ENCODE results near the gene NAALAD2. TPM values are rescaled to one million over a fixed set of nuclear protein-coding genes. Genes with fewer than 3 reads are reported as not detected.
"Not testable (repeated sequence)": the region's sequence is repeated elsewhere in the genome, so short reads cannot be mapped to it uniquely, and the experiment has no call there.

NAALAD2 gene
- polyA plus RNA-seq, 2 donors = 0.15 to 0.59 TPM

- H3K27ac ChIP-seq (ENCODE audit: low read depth in 2 of 2, low read length in 1 of 2) = no peak overlapping the region
- no peaks in the 10 kb centered on the region for H3K4me1 ChIP-seq (ENCODE audit: control insufficient read depth in 2 of 2, insufficient read depth in 2 of 2, low read length in 1 of 2)
- H3K9me3 ChIP-seq (ENCODE audit: control insufficient read depth in 2 of 2, insufficient read depth in 1 of 2, low read depth in 1 of 2, low read length in 1 of 2) = no peaks in the 10 kb centered on the region
- WGBS, 2 donors = 80 to 89% methylated on average over 1 of the region's 1 CpG
- no peak overlapping the region for H3K4me3 ChIP-seq (ENCODE audit: low read depth in 1 of 2, low read length in 2 of 2)
- H3K27me3 ChIP-seq (ENCODE audit: control insufficient read depth in 1 of 2, insufficient read depth in 2 of 2, low read length in 2 of 2) = no peaks in the 10 kb centered on the region
- H3K36me3 ChIP-seq (ENCODE audit: control insufficient read depth in 2 of 2, insufficient read depth in 2 of 2, low read length in 1 of 2) = no peaks in the 10 kb centered on the region
These were observed 95.3 kb downstream of the NAALAD2 start for GRCh38 chr11:90229791-90230190.

DNA sequence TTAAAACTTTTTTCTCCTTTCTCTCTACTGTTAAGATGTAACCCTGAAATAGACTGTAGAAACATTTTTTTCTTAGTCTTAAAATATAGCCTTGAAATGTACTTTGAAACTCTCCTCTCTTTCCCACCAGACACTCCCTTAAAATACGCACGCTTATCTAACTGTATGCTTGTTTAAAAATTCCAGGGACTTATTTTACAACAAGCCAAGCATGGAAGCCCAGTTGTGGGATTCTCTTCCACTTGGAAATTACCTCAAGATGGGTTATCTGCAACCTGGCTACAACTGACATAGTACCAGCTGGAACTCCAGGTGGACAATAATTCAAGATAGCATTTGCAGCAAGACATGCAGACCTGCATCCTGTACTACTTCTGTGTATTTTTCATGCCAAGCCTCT is 100.5 kb downstream of the NAALAD2 start:
- 65 to 81% methylated on average over 2 of the region's 2 CpGs for WGBS, 2 donors
- no peaks in the 10 kb centered on the region for H3K36me3 ChIP-seq (ENCODE audit: control insufficient read depth in 2 of 2, insufficient read depth in 2 of 2, low read length in 1 of 2)
- no peaks in the 10 kb centered on the region for H3K27me3 ChIP-seq (ENCODE audit: control insufficient read depth in 1 of 2, insufficient read depth in 2 of 2, low read length in 2 of 2)
- no peak overlapping the region for H3K4me3 ChIP-seq (ENCODE audit: low read depth in 1 of 2, low read length in 2 of 2)
- no peak overlapping the region for H3K27ac ChIP-seq (ENCODE audit: low read depth in 2 of 2, low read length in 1 of 2)
- H3K4me1 ChIP-seq (ENCODE audit: control insufficient read depth in 2 of 2, insufficient read depth in 2 of 2, low read length in 1 of 2) = no peaks in the 10 kb centered on the region
- no peaks in the 10 kb centered on the region for H3K9me3 ChIP-seq (ENCODE audit: control insufficient read depth in 2 of 2, insufficient read depth in 1 of 2, low read depth in 1 of 2, low read length in 1 of 2)

DNA sequence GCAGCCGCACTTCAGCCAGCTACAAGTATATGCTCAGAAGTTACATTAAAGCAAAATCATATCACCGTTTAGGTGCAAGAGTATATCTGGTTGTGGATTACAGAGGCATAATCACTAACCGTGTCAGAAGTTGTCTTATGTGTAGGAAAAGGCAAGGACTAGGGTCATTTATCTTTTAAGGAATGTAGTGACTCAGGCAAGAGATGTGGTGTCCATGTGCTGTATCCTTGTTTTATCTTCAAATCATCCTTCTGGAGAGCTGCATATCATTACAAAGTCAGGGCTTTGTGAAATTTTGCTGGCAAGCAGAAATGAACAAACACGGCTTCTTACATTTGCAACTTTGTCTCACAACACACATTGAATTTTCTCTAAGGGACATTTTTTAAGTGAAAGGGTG is 101.1 kb downstream of the NAALAD2 start:
- no peak overlapping the region for H3K4me3 ChIP-seq (ENCODE audit: low read depth in 1 of 2, low read length in 2 of 2)
- no peaks in the 10 kb centered on the region for H3K27me3 ChIP-seq (ENCODE audit: control insufficient read depth in 1 of 2, insufficient read depth in 2 of 2, low read length in 2 of 2)
- 78 to 85% methylated on average over 4 of the region's 4 CpGs for WGBS, 2 donors
- H3K27ac ChIP-seq (ENCODE audit: low read depth in 2 of 2, low read length in 1 of 2) = no peak overlapping the region
- H3K4me1 ChIP-seq (ENCODE audit: control insufficient read depth in 2 of 2, insufficient read depth in 2 of 2, low read length in 1 of 2) = no peaks in the 10 kb centered on the region
- H3K9me3 ChIP-seq (ENCODE audit: control insufficient read depth in 2 of 2, insufficient read depth in 1 of 2, low read depth in 1 of 2, low read length in 1 of 2) = no peaks in the 10 kb centered on the region
- H3K36me3 ChIP-seq (ENCODE audit: control insufficient read depth in 2 of 2, insufficient read depth in 2 of 2, low read length in 1 of 2) = no peaks in the 10 kb centered on the region

DNA sequence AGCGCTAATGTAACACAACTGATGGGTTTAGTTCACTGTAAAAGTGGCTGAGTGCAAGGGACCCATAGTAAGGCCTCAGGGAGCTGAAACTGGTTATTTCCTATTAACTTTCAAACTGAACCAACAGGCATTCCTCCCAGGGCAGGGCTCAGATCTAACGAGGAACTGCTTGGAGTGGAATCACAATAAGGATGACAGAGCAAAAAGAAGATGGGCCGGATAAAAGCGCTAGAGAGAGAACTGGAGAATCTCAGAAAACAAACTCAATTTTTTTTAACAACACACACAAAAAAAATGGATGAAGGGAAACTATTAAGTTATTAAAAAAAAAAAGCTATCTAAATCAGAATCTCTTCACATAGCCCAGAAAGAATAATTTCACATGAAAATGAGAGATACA is 102.5 kb downstream of the NAALAD2 start:
- Histone ChIP-seq H3K36me3 (ENCODE audit: control insufficient read depth in 2 of 2, insufficient read depth in 2 of 2, low read length in 1 of 2) (no peaks in the 10 kb centered on the region), H3K27me3 (ENCODE audit: control insufficient read depth in 1 of 2, insufficient read depth in 2 of 2, low read length in 2 of 2) (no peaks in the 10 kb centered on the region), H3K27ac (ENCODE audit: low read depth in 2 of 2, low read length in 1 of 2) (no peak overlapping the region), H3K4me1 (ENCODE audit: control insufficient read depth in 2 of 2, insufficient read depth in 2 of 2, low read length in 1 of 2) (no peaks in the 10 kb centered on the region), H3K4me3 (ENCODE audit: low read depth in 1 of 2, low read length in 2 of 2) (no peak overlapping the region), H3K9me3 (ENCODE audit: control insufficient read depth in 2 of 2, insufficient read depth in 1 of 2, low read depth in 1 of 2, low read length in 1 of 2) (no peaks in the 10 kb centered on the region)
- WGBS, 2 donors = 88 to 89% methylated on average over 4 of the region's 4 CpGs

DNA sequence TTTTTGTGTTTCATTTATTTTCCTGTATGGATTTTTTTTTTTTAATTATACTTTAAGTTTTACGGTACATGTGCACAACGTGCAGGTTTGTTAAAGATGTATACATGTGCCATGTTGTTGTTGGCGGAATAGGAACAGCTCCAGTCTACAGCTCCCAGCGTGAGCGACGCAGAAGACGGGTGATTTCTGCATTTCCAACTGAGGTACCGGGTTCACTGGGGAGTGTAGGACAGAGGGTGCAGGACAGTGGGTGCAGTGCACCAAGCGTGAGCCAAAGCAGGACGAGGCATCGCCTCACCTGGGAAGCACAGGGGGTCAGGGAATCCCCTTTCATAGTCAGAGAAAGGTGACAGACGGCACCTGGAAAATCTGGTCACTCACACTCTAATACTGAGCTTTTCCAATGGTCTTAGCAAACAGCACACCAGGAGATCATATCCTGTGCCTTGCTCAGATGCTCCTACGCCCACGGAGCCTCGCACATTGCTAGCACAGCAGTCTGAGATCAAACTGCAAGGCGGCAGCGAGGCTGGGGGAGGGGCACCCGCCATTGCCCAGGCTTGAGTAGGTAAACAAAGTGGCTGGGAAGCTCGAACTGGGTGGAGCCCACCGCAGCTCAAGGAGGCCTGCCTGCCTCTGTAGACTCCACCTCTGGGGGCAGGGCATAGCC is 105.6 kb downstream of the NAALAD2 start:
- not testable (repeated sequence) for H3K4me1 ChIP-seq (ENCODE audit: control insufficient read depth in 2 of 2, insufficient read depth in 2 of 2, low read length in 1 of 2); H3K36me3 ChIP-seq (ENCODE audit: control insufficient read depth in 2 of 2, insufficient read depth in 2 of 2, low read length in 1 of 2); H3K27ac ChIP-seq (ENCODE audit: low read depth in 2 of 2, low read length in 1 of 2); H3K4me3 ChIP-seq (ENCODE audit: low read depth in 1 of 2, low read length in 2 of 2); H3K9me3 ChIP-seq (ENCODE audit: control insufficient read depth in 2 of 2, insufficient read depth in 1 of 2, low read depth in 1 of 2, low read length in 1 of 2); H3K27me3 ChIP-seq (ENCODE audit: control insufficient read depth in 1 of 2, insufficient read depth in 2 of 2, low read length in 2 of 2)
- WGBS, 2 donors = 69 to 75% methylated on average over 18 to 19 of the region's 20 CpGs

DNA sequence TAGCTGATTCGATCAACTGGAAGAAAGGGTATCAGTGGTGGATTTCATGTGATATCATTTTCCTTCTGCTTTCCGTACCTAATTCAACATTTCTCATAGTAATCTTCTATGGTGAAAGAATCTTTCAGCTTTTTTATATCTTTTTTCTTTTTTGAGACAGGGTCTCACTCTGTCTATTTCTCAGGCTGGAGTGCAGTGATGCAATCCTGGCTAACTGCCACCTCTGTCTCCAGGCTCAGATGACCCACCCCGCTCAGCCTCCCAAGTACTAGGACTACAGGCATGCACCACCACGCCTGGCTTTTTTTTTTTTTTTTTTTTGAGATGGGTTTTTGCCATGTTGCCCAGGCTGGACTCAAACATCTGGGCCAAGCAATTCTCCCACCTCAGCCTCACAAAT is 107.0 kb downstream of the NAALAD2 start:
- 68 to 70% methylated on average over 4 of the region's 4 CpGs for WGBS, 2 donors
- H3K4me3 ChIP-seq (ENCODE audit: low read depth in 1 of 2, low read length in 2 of 2) = no peak overlapping the region
- H3K4me1 ChIP-seq (ENCODE audit: control insufficient read depth in 2 of 2, insufficient read depth in 2 of 2, low read length in 1 of 2) = no peaks in the 10 kb centered on the region
- no peaks in the 10 kb centered on the region for H3K27me3 ChIP-seq (ENCODE audit: control insufficient read depth in 1 of 2, insufficient read depth in 2 of 2, low read length in 2 of 2)
- no peaks in the 10 kb centered on the region for H3K36me3 ChIP-seq (ENCODE audit: control insufficient read depth in 2 of 2, insufficient read depth in 2 of 2, low read length in 1 of 2)
- no peak overlapping the region for H3K27ac ChIP-seq (ENCODE audit: low read depth in 2 of 2, low read length in 1 of 2)
- H3K9me3 ChIP-seq (ENCODE audit: control insufficient read depth in 2 of 2, insufficient read depth in 1 of 2, low read depth in 1 of 2, low read length in 1 of 2) = no peaks in the 10 kb centered on the region

Other genes starting within 250 kb of the NAALAD2 start
- not detected for gene TRIM49D1, start 212.4 kb upstream of the NAALAD2 start, polyA plus RNA-seq
- gene TRIM49D2, start 210.6 kb upstream of the NAALAD2 start, polyA plus RNA-seq = not detected
- gene TRIM64, start 168.6 kb upstream of the NAALAD2 start, polyA plus RNA-seq = not detected
- not detected for gene TRIM49C, start 103.6 kb upstream of the NAALAD2 start, polyA plus RNA-seq
- not detected for gene UBTFL1, start 48.7 kb upstream of the NAALAD2 start, polyA plus RNA-seq
- 10 to 100 TPM; 14.0 to 24.0 TPM for gene CHORDC1, start 88.4 kb downstream of the NAALAD2 start, polyA plus RNA-seq